ENCODE results near the gene HLA-G.
A peak's percentile ranks its signal among the peaks of the same experiment; 100 is the strongest.
"Not testable (repeated sequence)": the region's sequence is repeated elsewhere in the genome, so short reads cannot be mapped to it uniquely, and the experiment has no call there.

The HLA-G gene

GRCh38 chr6:29827579-29828470, at the start of gene HLA-G:
TSS of gene HLA-G (plus strand) at chr6:29827825. CDS start at chr6:29827845, 20 bp downstream.
- DNase-seq: peak in 1 of 2 experiments; percentile 25

DNA sequence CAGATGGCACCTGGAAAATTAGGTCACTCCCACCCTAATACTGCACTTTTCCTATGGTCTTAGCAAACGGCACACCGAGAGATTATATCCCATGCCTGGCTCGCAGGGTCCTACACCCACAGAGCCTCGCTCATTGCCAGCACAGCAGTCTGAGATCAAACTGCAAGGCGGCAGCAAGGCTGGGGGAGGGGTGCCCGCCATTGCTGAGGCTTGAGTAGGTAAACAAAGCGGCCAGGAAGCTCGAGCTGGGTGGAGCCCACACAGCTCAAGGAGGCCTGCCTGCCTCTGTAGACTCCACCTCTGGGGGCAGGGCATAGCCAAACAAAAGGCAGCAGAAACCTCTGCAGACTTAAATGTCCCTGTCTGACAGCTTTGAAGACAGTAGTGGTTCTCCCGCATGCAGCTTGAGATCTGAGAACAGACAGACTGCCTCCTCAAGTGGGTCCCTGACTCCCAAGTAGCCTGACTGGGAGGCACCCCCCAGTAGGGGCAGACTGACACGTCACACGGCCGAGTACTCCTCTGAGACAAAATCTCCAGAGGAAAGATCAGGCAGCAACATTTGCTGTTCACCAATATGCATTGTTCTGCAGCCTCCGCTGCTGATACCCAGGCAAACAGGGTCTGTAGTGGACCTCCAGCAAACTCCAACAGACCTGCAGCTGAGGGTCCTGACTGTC, 47.5 kb upstream of the HLA-G start:
- DNase-seq: not testable (repeated sequence)

DNA sequence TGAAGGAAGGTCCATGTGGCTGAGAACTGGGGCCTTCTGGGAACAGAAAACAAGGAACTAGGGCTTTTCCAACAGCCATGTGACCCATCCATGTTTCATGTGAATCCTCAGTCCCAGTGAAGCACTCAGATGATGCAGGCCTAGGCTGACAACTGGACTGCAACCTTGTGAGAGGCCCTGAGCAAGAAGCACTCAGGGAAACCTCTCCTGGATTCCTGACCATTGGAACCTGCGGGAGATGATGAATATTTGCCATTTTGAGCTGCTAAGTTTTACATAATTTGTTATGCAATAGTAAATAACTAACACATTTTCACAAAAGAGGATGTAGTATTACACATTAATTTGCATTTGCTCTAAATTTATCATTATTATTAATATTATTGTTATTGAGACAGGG, 38.4 kb upstream of the HLA-G start:
- no peak for DNase-seq

GRCh38 chr6:29790626-29791025, 37.0 kb upstream of the HLA-G start:
- DNase-seq: no peak

DNA sequence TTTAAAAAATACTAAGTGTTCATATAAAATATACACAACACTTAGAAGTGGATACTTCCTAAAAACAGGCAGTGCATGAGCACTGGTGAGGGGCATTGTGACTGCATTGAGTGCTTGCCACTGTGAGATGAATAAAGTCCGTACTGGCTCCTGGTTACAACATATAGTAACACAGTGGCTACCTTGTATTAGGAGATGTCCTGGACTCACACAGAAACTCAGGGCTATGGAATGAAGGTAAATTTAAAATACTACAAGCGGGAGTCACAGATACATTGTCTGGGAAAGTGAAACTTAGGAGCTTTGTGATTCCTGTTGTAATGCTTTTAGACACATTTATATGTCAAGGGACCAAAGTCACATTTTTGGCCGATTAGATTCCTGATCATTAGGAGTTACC, 36.5 kb upstream of the HLA-G start:
- DNase-seq: no peak

DNA sequence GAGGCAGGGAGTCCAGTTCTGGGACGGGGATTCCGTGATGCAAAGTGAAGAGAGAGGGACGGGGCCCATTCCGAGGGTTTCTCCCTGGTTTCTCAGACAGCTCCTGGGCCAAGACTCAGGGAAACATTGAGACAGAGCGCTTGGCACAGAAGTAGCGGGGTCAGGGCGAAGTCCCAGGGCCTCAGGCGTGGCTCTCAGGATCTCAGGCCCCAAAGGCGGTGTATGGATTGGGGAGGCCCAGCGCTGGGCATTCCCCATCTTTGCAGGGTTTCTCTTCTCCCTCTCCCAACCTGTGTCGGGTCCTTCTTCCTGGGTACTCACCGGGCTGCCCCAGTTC, 35.9 kb upstream of the HLA-G start:
- DNase-seq: no peak

GRCh38 chr6:29792123-29793035, 35.2 kb upstream of the HLA-G start:
- peak; percentile 65 to 70 for DNase-seq

- DNase-seq: no peak
Observed at GRCh38 chr6:29793036-29793356, 34.6 kb upstream of the HLA-G start.

DNA sequence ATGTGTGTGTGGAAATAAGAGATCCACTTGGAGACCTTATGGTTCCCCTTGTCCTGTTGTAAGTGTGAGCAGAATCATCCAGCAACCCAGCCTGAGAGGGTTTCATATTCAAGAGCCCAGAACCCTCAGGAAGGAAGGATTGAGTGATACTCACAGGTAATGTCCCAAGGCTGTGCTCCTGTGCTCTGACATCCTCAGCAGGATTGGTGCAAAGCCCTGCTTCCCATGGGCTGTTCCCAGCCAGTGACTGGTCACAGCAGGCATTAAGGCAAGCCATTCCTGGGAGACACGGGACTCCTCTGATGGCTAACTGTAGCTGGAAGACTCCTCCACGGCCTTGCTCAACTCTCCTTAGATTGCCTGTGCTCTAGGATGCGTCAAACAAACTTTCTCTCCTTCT, 33.8 kb upstream of the HLA-G start:
- no peak for DNase-seq

GRCh38 chr6:29796026-29796425, 31.6 kb upstream of the HLA-G start:
- no peak for DNase-seq

- DNase-seq: no peak
Observed at GRCh38 chr6:29797135-29797534, 30.5 kb upstream of the HLA-G start.

GRCh38 chr6:29797966-29798365, 29.7 kb upstream of the HLA-G start:
- no peak for DNase-seq

DNA sequence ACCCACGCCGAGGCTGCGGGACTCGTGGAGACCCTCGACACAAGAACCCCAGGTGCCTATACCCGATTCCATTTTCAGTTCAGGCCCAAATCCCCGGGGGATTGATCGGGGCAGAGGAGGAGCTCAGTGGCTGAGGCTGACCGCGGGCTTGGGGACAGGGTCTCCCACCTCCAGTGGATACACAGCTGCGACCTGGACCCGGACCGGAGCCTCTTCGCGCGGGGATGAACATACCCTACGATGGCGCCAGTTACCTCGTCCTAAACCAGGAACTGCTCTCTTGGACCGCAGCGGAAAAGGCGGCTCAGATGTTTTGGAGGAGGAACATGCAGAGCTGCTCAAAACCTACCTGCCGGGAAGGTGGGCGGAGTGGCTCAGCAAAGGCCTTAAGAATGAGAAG, 27.4 kb upstream of the HLA-G start:
- no peak for DNase-seq

DNA sequence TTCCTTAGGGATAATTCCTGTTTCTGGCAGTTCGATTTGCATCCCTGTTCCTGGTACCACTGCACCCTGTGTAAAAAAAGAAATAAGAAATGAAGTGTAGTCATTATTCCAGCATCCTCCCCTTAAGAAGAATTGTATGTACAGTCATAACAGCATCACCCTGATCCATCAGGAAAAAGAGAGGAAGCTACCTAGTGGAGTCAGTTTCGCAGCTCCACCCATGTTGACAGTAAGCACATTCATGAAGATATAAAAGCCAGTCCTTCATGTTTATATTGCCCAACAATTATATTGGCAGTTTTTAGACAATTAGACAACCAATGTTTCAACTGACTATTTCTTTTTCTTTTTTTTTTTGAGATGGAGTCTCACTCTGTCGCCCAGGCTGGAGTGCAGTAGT, 21.2 kb upstream of the HLA-G start:
- DNase-seq: no peak

GRCh38 chr6:29809249-29809648, 18.4 kb upstream of the HLA-G start:
- DNase-seq: no peak

DNA sequence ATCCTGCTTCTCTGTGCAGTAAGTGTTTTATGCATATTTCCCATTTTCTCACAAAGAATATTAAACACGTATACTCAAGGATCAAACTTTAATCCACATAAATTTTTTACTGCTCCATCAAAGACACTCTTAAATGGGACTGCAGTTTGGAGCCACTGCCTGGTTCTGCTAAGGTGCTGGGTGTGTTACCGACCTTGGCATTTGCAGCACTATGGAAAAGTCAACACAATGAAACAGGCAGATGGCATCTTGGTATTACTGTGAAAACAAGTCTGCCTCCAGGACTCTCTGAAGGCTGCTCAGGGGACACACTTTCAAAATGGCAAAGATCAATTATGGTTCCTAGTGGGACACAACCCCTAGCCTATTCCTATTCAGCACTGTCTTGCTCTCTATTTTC, 17.3 kb upstream of the HLA-G start:
- no peak for DNase-seq

- no peak for DNase-seq
Observed at GRCh38 chr6:29811377-29811776, 16.2 kb upstream of the HLA-G start.

GRCh38 chr6:29813066-29813465, 14.6 kb upstream of the HLA-G start:
- DNase-seq: no peak

- DNase-seq: no peak
Observed at GRCh38 chr6:29813809-29814208, 13.8 kb upstream of the HLA-G start.

DNA sequence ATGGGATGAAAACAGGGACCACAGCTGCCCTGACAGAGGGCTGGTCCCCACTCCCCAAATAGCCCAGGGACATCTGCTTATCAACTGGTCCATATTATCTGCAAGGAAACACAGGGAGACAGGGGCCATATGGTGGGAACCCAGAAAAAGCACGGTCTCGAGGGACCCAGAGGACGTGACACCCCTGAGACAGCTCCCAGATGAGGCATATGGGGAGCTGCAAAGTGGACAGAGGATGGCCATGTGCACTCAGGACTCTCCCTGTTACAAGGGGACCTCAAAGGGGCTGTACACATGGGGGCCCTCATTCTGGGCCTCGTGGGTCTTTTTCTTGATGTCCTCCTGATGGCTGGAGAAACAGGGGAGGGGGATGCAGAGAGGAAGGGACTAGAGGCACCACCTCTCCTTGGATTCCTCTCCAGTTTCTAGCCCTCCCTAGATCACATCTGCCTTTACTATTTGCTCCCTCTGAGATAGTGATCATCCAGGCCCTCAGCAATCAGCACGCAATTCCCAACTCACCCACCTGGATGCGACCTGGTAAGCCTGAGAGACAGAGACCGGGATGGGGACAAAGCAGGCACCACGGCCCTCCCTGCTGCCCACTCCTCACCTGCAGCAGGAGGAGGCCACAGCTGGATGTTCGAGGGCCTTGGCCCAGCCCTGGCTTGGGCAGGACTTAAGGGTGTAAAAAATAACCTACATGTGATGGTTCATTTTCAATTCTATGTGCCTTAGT, 13.1 kb upstream of the HLA-G start:
- DNase-seq: no peak

DNA sequence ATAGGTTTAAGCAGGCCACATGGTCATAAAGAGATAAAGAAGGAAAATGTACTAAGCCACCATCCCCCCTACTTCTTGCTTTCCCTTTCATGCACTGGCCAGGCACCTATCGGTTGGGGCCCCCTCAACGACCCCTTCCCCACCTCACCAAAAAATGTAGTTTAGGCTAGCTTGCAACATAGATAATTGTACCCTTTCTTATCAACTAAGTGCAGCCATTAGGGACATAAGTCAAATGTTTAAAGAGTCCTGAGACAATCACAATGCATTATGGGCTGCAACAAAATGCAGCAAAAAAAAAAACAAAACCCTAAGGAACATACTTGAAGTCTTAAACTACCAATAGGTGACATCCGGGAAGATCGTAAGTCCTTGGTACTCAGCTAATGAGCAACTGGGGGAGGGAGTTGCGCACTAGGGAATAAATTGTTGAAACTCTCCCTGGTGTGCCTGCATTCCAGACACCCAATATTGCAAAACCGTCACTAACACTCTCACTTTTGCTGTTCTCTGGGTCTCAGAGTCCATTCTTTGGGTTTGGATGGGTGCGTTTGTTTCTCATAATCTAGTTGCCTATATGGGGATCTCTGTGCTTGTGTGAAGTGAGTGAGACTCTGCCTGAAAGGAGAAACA, 12.4 kb upstream of the HLA-G start:
- no peak for DNase-seq

DNA sequence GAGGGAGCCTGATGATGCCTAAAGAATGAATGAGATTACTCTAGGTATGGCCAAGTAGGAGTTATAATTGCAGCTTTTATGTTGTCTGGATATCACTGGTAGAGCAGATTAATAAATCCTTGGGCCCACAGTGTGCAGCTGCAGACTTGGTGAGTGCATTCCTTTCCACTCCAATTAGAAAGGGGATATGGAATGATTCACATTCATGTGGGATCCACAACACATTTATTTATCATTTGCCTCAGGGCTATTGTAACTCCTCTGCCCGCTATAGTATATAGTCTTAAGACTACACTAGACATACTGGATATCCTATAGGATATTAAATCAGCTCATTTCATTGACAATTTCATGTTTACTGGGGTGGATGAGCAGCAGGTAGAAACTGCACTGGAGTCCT, 11.6 kb upstream of the HLA-G start:
- DNase-seq: no peak

Data from activated CD4-positive, alpha-beta T cell treated with anti-CD3 and anti-CD28 coated beads, Interleukin-2, amount 50 U/mL, for 48 hours (primary cell).